ENCODE results near the gene EYS.

The EYS gene

DNA sequence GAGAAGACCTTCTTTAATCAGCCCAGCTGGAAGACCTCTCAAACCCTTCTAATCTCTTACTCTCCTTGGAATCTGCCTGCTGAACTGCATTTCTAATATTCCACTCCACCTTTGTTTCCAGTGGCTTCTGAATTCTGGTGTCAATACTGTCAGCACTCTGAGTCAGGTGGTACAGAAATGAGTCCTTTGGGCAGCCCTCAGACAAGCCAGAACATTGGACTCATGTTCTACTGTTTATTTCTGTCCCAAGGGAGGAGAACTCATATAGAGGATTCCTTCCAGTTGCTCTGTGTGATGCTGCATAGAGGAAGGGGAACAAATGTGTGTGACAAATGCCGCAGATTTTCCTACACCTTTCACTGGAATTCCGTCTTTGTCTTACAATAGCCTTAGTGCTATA, 1956.6 kb downstream of the EYS start:
- no peak for ATAC-seq
- TF ChIP-seq, protein P1, sequence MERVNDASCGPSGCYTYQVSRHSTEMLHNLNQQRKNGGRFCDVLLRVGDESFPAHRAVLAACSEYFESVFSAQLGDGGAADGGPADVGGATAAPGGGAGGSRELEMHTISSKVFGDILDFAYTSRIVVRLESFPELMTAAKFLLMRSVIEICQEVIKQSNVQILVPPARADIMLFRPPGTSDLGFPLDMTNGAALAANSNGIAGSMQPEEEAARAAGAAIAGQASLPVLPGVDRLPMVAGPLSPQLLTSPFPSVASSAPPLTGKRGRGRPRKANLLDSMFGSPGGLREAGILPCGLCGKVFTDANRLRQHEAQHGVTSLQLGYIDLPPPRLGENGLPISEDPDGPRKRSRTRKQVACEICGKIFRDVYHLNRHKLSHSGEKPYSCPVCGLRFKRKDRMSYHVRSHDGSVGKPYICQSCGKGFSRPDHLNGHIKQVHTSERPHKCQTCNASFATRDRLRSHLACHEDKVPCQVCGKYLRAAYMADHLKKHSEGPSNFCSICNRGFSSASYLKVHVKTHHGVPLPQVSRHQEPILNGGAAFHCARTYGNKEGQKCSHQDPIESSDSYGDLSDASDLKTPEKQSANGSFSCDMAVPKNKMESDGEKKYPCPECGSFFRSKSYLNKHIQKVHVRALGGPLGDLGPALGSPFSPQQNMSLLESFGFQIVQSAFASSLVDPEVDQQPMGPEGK (CRISPR knock-in tag; IDR thresholded peaks at IDR 0.05; ENCODE audit: borderline replicate concordance): no peak
- TF ChIP-seq, protein P2, sequence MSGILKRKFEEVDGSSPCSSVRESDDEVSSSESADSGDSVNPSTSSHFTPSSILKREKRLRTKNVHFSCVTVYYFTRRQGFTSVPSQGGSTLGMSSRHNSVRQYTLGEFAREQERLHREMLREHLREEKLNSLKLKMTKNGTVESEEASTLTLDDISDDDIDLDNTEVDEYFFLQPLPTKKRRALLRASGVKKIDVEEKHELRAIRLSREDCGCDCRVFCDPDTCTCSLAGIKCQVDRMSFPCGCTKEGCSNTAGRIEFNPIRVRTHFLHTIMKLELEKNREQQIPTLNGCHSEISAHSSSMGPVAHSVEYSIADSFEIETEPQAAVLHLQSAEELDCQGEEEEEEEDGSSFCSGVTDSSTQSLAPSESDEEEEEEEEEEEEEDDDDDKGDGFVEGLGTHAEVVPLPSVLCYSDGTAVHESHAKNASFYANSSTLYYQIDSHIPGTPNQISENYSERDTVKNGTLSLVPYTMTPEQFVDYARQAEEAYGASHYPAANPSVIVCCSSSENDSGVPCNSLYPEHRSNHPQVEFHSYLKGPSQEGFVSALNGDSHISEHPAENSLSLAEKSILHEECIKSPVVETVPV (CRISPR knock-in tag; IDR thresholded peaks at IDR 0.05): no peak
- no peak for TF ChIP-seq ZC3H10 (CRISPR knock-in tag; IDR thresholded peaks at IDR 0.05)
- no peak for TF ChIP-seq BACH2 (CRISPR knock-in tag; IDR thresholded peaks at IDR 0.05; ENCODE audit: borderline replicate concordance)
- TF ChIP-seq SNAI2 (CRISPR knock-in tag; IDR thresholded peaks at IDR 0.05): no peak
- no peak for TF ChIP-seq GLIS3 (CRISPR knock-in tag; IDR thresholded peaks at IDR 0.05)
- TF ChIP-seq, protein P3, sequence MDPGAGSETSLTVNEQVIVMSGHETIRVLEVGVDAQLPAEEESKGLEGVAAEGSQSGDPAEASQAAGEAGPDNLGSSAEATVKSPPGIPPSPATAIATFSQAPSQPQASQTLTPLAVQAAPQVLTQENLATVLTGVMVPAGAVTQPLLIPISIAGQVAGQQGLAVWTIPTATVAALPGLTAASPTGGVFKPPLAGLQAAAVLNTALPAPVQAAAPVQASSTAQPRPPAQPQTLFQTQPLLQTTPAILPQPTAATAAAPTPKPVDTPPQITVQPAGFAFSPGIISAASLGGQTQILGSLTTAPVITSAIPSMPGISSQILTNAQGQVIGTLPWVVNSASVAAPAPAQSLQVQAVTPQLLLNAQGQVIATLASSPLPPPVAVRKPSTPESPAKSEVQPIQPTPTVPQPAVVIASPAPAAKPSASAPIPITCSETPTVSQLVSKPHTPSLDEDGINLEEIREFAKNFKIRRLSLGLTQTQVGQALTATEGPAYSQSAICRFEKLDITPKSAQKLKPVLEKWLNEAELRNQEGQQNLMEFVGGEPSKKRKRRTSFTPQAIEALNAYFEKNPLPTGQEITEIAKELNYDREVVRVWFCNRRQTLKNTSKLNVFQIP (CRISPR knock-in tag; IDR thresholded peaks at IDR 0.05; ENCODE audit: borderline replicate concordance, low read depth): no peak
- TF ChIP-seq ZNF565 (CRISPR knock-in tag; conservative IDR thresholded peaks at IDR 0.05; ENCODE audit: low read depth): no peak
- TF ChIP-seq PPARA (CRISPR knock-in tag; IDR thresholded peaks at IDR 0.05; ENCODE audit: borderline replicate concordance): no peak
- TF ChIP-seq, protein P4, sequence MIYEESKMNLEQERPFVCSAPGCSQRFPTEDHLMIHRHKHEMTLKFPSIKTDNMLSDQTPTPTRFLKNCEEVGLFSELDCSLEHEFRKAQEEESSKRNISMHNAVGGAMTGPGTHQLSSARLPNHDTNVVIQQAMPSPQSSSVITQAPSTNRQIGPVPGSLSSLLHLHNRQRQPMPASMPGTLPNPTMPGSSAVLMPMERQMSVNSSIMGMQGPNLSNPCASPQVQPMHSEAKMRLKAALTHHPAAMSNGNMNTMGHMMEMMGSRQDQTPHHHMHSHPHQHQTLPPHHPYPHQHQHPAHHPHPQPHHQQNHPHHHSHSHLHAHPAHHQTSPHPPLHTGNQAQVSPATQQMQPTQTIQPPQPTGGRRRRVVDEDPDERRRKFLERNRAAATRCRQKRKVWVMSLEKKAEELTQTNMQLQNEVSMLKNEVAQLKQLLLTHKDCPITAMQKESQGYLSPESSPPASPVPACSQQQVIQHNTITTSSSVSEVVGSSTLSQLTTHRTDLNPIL (CRISPR knock-in tag; IDR thresholded peaks at IDR 0.05; ENCODE audit: low read depth): no peak
- TF ChIP-seq ZNF8 (CRISPR knock-in tag; IDR thresholded peaks at IDR 0.05): no peak

DNA sequence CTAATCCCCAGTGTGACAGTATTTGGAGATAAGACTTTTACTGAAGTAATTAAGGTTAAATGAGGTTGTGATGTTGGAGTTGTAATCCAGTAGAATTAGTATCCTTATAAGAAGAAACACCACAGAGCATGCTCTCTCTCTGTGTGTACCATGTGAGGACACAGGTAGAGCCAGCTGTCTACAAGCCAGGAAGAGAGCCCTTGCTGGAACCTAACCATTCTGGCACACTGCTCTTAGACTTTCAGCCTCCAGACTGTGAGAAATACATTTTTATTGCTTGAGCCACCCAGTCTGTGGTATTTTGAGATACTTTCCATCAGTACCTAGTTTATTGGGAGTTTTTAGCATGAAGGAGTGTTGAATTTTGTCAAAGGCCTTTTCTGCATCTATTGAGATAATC, 1961.2 kb downstream of the EYS start:
- no peak for ATAC-seq
- TF ChIP-seq ESRRG (CRISPR knock-in tag; IDR thresholded peaks at IDR 0.05): no peak
- TF ChIP-seq, protein P5, sequence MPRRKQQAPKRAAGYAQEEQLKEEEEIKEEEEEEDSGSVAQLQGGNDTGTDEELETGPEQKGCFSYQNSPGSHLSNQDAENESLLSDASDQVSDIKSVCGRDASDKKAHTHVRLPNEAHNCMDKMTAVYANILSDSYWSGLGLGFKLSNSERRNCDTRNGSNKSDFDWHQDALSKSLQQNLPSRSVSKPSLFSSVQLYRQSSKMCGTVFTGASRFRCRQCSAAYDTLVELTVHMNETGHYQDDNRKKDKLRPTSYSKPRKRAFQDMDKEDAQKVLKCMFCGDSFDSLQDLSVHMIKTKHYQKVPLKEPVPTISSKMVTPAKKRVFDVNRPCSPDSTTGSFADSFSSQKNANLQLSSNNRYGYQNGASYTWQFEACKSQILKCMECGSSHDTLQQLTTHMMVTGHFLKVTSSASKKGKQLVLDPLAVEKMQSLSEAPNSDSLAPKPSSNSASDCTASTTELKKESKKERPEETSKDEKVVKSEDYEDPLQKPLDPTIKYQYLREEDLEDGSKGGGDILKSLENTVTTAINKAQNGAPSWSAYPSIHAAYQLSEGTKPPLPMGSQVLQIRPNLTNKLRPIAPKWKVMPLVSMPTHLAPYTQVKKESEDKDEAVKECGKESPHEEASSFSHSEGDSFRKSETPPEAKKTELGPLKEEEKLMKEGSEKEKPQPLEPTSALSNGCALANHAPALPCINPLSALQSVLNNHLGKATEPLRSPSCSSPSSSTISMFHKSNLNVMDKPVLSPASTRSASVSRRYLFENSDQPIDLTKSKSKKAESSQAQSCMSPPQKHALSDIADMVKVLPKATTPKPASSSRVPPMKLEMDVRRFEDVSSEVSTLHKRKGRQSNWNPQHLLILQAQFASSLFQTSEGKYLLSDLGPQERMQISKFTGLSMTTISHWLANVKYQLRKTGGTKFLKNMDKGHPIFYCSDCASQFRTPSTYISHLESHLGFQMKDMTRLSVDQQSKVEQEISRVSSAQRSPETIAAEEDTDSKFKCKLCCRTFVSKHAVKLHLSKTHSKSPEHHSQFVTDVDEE (CRISPR knock-in tag; IDR thresholded peaks at IDR 0.05): no peak
- TF ChIP-seq PPARA (CRISPR knock-in tag; IDR thresholded peaks at IDR 0.05; ENCODE audit: borderline replicate concordance): no peak
- no peak for TF ChIP-seq ZNF565 (CRISPR knock-in tag; conservative IDR thresholded peaks at IDR 0.05; ENCODE audit: low read depth)
- TF ChIP-seq ZFP30 (CRISPR knock-in tag; IDR thresholded peaks at IDR 0.05): no peak
- no peak for TF ChIP-seq BACH2 (CRISPR knock-in tag; IDR thresholded peaks at IDR 0.05; ENCODE audit: borderline replicate concordance)
- TF ChIP-seq, protein P4 (CRISPR knock-in tag; IDR thresholded peaks at IDR 0.05; ENCODE audit: low read depth): no peak
- TF ChIP-seq, protein P2 (CRISPR knock-in tag; IDR thresholded peaks at IDR 0.05): no peak
- TF ChIP-seq TCF4 (CRISPR knock-in tag; IDR thresholded peaks at IDR 0.05; ENCODE audit: borderline replicate concordance): no peak
- TF ChIP-seq CSDC2 (CRISPR knock-in tag; IDR thresholded peaks at IDR 0.05): no peak
- TF ChIP-seq, protein P3 (CRISPR knock-in tag; IDR thresholded peaks at IDR 0.05; ENCODE audit: borderline replicate concordance, low read depth): no peak
- TF ChIP-seq TOX (CRISPR knock-in tag; IDR thresholded peaks at IDR 0.05; ENCODE audit: borderline replicate concordance): no peak
- TF ChIP-seq ZNF8 (CRISPR knock-in tag; IDR thresholded peaks at IDR 0.05): no peak

All from SK-N-SH treated with all-trans-retinoic acid at 6 μM for 48 hours (cell line).